ENCODE results near the gene PTPN5.

DNA sequence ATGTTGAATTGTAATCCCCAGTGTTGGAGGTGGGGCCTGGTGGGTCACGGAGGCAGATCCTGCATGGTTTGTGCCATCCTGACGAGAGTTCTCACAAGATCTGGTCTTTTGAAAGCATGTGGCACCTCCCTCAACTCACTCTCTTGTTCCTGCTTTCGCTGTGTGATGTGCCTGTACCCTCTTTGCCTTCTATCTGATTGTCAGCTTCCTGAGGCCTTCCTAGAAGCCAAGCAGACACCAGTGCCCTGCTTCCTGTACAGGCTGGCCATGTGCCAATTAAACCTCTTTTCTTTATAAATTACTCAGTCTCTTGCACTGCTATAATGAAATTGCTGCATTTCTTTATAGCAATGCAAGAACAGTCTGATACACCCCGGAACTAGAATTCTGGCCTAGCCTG is 13.1 kb downstream of the PTPN5 start:
- TF ChIP-seq, protein P1, sequence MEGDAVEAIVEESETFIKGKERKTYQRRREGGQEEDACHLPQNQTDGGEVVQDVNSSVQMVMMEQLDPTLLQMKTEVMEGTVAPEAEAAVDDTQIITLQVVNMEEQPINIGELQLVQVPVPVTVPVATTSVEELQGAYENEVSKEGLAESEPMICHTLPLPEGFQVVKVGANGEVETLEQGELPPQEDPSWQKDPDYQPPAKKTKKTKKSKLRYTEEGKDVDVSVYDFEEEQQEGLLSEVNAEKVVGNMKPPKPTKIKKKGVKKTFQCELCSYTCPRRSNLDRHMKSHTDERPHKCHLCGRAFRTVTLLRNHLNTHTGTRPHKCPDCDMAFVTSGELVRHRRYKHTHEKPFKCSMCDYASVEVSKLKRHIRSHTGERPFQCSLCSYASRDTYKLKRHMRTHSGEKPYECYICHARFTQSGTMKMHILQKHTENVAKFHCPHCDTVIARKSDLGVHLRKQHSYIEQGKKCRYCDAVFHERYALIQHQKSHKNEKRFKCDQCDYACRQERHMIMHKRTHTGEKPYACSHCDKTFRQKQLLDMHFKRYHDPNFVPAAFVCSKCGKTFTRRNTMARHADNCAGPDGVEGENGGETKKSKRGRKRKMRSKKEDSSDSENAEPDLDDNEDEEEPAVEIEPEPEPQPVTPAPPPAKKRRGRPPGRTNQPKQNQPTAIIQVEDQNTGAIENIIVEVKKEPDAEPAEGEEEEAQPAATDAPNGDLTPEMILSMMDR (IDR thresholded peaks at IDR 0.05) = no peak
- TF ChIP-seq POLR2A (IDR thresholded peaks at IDR 0.05) (no peak), EP300 (IDR thresholded peaks at IDR 0.05) (no peak)
